Peyer's patch (tissue), 4 donors: ENCODE data around the gene CGB7.

Source experiments
- POLR2A ChIP-seq, 2 donors: fragments of 450-650 bp; IDR thresholded peaks; one replicate each; pipeline ENCODE4 v1.5.1; 2017; ENCODE audit warnings: antibody characterized with exemption in 2 of 2, mild to moderate bottlenecking in 2 of 2, moderate library complexity in 2 of 2
- TF ChIP-seq, protein P1 (sequence below), 6 experiments: fragments of 450-650 bp in 4 of 6; fragments of 200-600 bp in 2 of 6; sonication (generic) in 1 of 6; IDR thresholded peaks; one replicate each; pipeline ENCODE4 v1.5.1; 2017 to 2019; ENCODE audit warnings: antibody characterized with exemption in 6 of 6, mild to moderate bottlenecking in 3 of 6, moderate library complexity in 1 of 6

GRCh38 chr19:49011194-49011593 lies 46.4 kb downstream of the CGB7 start:
- TF ChIP-seq, protein P1, sequence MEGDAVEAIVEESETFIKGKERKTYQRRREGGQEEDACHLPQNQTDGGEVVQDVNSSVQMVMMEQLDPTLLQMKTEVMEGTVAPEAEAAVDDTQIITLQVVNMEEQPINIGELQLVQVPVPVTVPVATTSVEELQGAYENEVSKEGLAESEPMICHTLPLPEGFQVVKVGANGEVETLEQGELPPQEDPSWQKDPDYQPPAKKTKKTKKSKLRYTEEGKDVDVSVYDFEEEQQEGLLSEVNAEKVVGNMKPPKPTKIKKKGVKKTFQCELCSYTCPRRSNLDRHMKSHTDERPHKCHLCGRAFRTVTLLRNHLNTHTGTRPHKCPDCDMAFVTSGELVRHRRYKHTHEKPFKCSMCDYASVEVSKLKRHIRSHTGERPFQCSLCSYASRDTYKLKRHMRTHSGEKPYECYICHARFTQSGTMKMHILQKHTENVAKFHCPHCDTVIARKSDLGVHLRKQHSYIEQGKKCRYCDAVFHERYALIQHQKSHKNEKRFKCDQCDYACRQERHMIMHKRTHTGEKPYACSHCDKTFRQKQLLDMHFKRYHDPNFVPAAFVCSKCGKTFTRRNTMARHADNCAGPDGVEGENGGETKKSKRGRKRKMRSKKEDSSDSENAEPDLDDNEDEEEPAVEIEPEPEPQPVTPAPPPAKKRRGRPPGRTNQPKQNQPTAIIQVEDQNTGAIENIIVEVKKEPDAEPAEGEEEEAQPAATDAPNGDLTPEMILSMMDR (IDR thresholded peaks at IDR 0.05): no peak
- TF ChIP-seq POLR2A (IDR thresholded peaks at IDR 0.05): no peak
